HG02884 (cell line): Measurements from ENCODE around the gene SLC25A26.
"Not testable (repeated sequence)": the region's sequence is repeated elsewhere in the genome, so short reads cannot be mapped to it uniquely, and the experiment has no call there.

Source experiments
- ATAC-seq: cut with Tn5 transposase; IDR thresholded peaks from one replicate; pipeline ENCODE4 v1.9.1; 2021; ENCODE audit warnings: mild to moderate bottlenecking, moderate library complexity; ENCODE audit not compliant: unreplicated experiment

SLC25A26 gene

DNA sequence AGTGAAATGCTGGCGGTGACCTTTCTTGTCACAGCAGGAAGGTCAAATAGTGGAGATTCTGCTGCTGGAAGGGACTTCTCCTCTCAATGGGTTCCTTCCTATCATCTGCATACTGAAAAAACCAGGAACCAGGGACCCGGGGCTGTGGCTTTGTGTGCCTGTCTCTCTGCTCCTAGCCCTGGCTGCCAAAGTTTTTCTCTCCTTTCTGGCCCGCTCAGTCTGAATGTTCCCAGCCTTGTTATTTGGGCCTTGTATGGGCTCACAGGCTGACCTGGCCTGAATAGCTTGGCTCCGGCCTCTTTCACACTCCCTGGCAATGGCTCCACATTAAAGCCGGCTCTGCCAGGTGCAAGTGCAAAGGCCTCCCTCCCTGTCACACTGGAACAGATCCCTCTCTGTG is 185.4 kb downstream of the SLC25A26 start:
- no peak for ATAC-seq

DNA sequence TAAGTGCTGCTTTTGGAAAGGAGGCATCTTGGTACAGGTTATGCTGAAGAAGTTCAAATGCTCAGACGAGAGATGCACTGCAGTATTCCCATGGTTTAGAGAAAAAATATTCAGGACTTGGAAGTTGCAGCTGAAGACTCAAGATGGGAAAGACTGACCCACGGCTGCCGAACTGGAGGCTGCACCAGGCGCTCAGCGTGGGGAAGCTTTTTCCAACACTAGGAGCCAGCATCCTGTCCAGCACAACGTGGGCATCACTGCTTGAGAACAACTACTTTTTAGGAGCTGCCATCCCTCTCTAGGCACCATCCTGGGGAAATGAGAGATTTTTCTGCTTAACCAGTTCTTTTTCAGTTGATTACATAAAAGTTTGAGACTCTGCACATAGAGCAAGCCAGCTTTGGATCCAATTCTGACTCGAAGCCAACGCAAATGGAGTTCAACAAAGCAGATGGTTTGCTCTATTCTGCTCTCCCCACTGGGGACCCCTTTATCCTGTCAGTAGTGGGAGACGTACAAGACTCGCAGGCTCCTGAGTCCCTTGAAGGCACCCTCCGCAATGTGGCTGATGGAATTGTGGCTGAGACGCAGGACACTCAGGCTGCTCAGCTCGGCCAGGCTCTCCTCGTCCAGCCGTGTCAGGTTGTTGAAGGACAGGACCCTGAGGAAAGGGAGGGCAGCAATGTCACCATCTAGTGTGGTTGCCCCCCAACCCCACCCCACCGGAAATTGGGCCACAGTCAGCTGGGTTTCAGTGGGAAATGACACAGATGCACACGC is 186.2 kb downstream of the SLC25A26 start:
- no peak for ATAC-seq

- no peak for ATAC-seq
These were observed 186.9 kb downstream of the SLC25A26 start for GRCh38 chr3:66407611-66408218.

DNA sequence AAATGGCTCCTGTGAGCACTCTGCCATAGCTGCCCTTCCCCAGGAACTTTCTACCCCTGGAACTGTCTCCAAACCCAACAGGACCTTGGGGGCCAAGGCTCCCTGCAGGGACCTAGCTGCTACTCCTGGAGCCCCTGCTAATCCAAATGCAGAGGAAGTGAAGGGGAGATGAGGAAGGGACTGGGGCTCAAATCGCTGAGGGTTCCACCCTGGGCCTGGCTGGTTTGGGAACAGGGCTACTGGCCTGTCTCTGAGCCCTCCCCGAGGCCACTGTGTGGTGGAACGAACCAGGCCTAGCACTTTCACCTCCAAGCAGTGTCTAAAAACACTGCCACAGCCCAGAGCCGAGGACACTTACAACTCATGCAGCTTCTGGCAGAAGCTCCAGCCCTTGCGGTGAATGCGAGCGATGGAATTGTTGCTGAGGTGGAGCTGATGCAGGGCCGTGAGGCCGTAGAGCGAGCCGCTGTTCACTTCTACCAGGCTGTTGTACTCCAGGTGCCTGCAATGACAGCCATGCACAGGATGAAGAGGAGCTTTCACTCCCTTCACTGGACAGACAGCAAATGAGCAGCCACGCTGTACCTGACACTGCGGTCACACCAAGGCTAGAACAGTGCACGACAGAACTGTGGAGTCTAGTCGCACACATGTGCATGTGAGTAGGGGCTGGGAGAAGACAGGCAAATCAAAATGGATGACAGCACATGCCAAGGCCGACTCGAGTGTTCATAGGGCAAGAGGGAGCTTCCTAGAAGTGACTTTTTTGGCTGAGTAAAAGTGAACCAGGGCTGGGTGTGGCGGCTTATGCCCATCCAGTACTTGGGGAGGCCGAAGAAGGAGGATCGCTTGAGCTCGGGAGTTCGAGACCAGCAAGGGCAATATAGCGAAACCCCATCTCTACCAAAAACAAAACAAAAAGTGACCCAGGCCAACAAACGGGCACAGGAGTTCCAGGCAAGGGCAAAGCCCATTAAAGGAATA is 189.3 kb downstream of the SLC25A26 start:
- no peak for ATAC-seq

GRCh38 chr3:66410976-66411375 is 190.2 kb downstream of the SLC25A26 start:
- ATAC-seq, result no peak

DNA sequence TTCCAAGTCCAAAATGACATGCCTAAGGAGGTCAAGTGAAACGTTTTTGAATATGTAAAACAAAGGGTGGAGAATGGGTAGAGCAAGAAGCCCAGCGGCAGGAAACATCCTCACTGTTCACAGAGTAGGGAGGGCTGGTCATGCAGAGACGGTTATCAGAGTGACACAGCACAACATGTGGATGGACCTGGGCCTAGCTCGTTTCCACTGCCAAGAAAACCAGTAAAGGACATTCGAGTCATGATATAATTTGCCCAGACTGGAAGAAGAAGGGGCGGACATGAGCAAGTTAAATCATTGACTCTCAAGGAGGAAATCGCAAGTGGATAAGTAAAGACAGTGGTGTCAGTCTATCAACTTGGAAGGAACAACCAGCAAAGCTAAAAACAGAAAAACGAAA is 190.7 kb downstream of the SLC25A26 start:
- no peak for ATAC-seq

GRCh38 chr3:66411961-66412887 is 191.4 kb downstream of the SLC25A26 start:
- ATAC-seq, result no peak

GRCh38 chr3:66413151-66413751 is 192.4 kb downstream of the SLC25A26 start:
- no peak for ATAC-seq

DNA sequence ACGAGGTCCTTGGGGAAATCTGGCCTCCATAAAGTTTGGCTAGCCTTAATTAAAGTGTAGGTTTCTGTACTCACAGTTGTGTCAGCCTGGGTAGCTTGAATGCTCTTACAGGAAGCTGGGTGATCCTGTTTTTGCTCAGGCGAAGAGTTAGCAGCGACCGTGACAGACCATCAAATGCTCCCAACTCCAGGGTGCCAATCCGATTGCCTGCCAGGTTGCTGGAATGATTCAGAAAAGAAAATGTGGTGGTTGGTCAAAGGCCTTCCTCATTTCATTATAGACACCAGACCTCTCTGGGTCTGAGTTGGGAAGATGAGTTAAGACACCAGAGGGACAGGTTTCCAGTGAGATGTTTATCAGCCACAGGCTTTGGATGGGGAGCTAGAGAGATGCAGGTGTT is 194.0 kb downstream of the SLC25A26 start:
- ATAC-seq, result no peak

DNA sequence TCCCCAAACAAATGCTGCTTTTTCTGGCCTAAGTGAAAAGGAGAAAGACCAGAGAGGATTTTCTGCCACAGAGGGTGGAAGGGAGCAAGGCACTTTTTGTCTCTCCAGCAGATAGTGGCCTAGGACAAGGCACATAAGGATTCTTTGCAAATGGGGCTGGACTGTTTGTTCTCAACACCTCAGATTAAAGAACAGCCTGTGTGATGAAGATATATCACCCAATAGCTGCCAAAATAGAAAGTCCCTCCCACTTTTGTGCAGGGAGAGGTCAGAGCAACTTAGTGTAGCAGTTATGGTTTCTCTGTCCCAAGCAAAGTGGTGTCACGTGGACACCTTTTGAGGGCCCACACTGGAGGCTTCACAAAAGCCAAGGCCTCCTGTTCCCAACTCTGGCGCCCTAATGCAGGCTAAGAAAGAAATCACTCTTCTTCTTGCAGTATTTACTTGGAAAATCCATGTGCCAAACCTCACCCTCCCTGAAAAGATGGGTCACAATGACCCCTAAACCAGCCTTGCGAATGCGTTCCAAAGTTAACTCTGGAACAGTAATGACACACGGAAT is 195.1 kb downstream of the SLC25A26 start:
- ATAC-seq, result no peak

- no peak for ATAC-seq
These were observed 195.9 kb downstream of the SLC25A26 start for GRCh38 chr3:66416556-66417304.

- ATAC-seq, result no peak
These were observed 197.7 kb downstream of the SLC25A26 start for GRCh38 chr3:66418475-66418931.

GRCh38 chr3:66419036-66419435 is 198.2 kb downstream of the SLC25A26 start:
- no peak for ATAC-seq

GRCh38 chr3:66421144-66421543 is 200.3 kb downstream of the SLC25A26 start:
- ATAC-seq, result not testable (repeated sequence)

DNA sequence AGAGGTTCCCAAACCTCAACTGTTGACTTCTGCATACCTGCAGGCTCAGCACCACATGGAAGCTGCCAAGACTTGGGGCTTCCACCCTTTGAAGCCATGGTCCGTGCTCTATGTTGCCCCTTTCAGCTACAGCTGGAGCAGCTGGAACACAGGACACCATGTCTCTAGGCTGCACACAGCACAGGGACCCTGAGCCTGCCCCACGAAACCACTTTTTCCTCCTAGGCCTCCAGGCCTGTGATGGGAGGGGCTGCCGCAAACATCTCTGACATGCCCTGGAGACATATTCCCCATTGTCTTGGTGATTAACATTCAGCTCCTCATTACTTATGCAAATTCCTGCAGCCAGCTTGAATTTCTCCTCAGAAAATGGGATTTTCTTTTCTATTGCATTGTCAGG is 201.1 kb downstream of the SLC25A26 start:
- not testable (repeated sequence) for ATAC-seq

- ATAC-seq, result no peak
These were observed 203.0 kb downstream of the SLC25A26 start for GRCh38 chr3:66423791-66424190.

DNA sequence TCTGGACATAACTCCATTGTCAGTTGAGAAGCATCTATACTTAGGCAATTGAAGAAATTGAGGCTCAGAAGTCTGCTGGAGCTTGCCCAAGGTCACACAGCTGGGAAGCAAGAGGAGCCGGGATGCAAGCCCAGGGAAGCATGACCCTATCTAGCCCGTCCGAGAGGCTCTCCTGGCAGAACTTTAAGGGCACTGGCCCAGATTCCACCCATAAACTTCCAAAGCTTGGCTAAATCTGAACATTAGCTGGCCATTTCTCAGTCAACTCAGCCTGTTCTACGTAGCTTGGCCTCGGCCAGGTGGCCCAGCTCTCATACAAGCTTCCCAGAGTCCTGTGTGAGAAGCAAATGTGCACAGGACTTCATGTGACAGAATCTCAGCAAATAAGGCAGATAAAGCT is 204.2 kb downstream of the SLC25A26 start:
- ATAC-seq, result no peak

DNA sequence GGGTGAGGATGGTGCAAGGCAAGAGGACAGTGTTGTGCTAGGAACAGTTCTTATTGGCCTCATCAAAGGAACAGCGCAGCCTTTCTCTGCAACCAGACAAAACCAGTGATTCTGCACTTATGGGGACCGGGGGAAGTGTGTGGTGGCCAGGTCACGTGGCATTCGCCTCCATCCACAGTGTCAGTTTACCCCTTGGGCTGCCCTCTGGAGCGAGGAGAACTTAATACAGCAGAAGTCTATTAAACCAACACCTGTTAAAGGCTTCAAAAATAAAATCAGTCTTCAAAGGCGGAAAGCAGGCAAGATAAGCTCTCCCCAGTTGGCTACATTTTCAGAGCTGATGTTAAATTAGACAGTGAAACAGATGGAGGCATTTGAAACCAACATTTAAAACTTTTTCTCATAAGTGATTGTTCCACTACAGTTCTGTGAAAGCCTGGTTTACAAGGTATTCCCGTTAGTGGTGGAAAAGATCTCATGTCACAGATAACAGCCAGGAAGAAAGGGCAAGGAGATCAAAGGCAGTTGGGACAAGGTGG is 204.8 kb downstream of the SLC25A26 start:
- ATAC-seq, result no peak

GRCh38 chr3:66426135-66426534 is 205.3 kb downstream of the SLC25A26 start:
- ATAC-seq, result no peak
